Naive B cell (primary cell): ENCODE results near the gene EPHA1. TPM values are rescaled to one million over a fixed set of nuclear protein-coding genes. Genes with fewer than 3 reads are reported as not detected.

ENCODE experiments used
- ATAC-seq, 2 donors: fragments of 150-1000 bp; cut with Tn5 transposase; 2 replicates each; pipeline ENCODE4 v1.10.0; 2021; ENCODE audit warnings: low read depth in 2 of 2, mild to moderate bottlenecking in 2 of 2, moderate library complexity in 2 of 2
- DNase-seq: peaks from one replicate; pipeline ENCODE4 v3.0.0; 2022
- H3K27ac Mint-ChIP-seq, 6 donors: one replicate each; pipeline ENCODE4 v1.8.0; 2020 to 2022; ENCODE audit warnings: mild to moderate bottlenecking in 6 of 6, mixed read lengths in 6 of 6, moderate library complexity in 5 of 6, inconsistent platforms in 2 of 6
- H3K27me3 Mint-ChIP-seq, 3 donors: one replicate each; pipeline ENCODE4 v1.8.0; 2021 to 2022; ENCODE audit warnings: mixed read lengths in 3 of 3, mild to moderate bottlenecking in 1 of 3
- H3K36me3 Mint-ChIP-seq, 2 donors: one replicate each; pipeline ENCODE4 v1.8.0; 2020 to 2022; ENCODE audit warnings: mixed read lengths in 2 of 2, inconsistent platforms in 1 of 2, mild to moderate bottlenecking in 1 of 2
- H3K4me1 Mint-ChIP-seq, 3 donors: one replicate each; pipeline ENCODE4 v1.8.0; 2020 to 2022; ENCODE audit warnings: mixed read lengths in 3 of 3, inconsistent platforms in 1 of 3, mild to moderate bottlenecking in 1 of 3, moderate library complexity in 1 of 3
- H3K4me3 Mint-ChIP-seq, 8 donors: one replicate each; pipeline ENCODE4 v1.8.0; 2020 to 2022; ENCODE audit warnings: mild to moderate bottlenecking in 8 of 8, mixed read lengths in 8 of 8, moderate library complexity in 8 of 8, inconsistent platforms in 2 of 8
- H3K9me3 Mint-ChIP-seq, 7 donors: one replicate each; pipeline ENCODE4 v1.8.0; 2020 to 2022; ENCODE audit warnings: mixed read lengths in 7 of 7, mild to moderate bottlenecking in 5 of 7, inconsistent platforms in 2 of 7, moderate library complexity in 1 of 7
- polyA plus RNA-seq, 6 donors: library from polyadenylated mRNA; unstranded; fragments of 300-500 nt; fragmentation: Illumina TruSeq; gene quantifications; one replicate each; pipeline ENCODE4 v1.2.3, GENCODE V29; 2021; ENCODE audit warnings: low read depth in 6 of 6

The EPHA1 gene
- polyA plus RNA-seq, 6 donors from 2014 or later, result 0.06 TPM; not detected in 5

DNA sequence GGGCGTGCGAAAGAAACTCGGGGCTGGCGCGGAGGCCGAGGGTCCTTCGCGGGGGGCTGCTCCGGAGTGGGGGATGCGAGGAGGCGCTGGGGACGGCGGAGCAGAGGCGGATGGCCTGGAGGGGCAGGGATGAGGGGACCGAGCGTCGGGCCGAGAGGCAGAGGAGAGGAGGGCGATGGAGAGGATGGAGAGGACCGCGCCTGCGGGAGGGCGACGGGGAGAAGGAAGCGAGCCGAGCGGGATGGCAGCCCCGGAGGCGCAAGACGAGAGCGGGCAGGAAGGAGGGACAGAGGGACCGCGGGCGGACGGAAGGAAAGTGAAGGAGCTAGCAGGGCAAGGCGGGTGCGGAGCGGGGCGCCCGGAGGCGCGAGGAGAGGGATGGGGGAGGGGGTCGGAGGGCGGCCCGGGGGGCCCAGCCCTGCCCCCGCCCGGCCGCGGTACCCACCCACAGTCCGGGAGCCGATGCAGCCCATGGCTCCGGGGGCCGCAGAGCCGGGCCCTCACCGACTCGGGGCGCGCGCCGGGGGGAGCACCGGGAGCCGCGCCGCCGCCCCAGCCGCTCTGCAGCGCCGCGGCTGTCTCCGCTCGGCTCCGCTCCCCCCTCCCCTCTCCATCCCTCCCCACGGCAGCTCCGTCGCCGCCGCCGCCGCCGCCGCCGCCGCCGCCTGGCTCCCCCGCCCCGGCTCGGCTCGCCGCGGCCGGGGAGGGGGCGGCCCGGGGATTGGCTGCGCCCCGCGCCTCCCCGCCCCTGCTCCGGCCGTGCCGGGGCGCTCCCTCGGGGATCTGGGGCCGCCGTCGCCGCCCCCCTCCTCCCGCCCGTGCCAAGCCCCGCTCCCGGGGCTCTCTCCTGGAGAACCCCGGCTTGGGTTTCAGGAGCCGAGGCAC is 46.3 kb downstream of the EPHA1 start, which contains the start of gene FAM131B:
TSS of gene FAM131B (minus strand) at position 583 of the 885 bp plus-strand sequence. CDS start at position 473, 110 bp downstream.
- peaks cover 56 to 79% (median 73%) of the 10 kb centered on the region in 3 donors for H3K27me3 Mint-ChIP-seq
- no peaks in the 10 kb centered on the region for H3K9me3 Mint-ChIP-seq
- peaks cover 0 to 12% of the 10 kb centered on the region in 2 donors for H3K36me3 Mint-ChIP-seq
- peak within 1 kb of the TSS; percentile 64 to 90 (median 84) for H3K4me3 Mint-ChIP-seq
- ATAC-seq (peak; percentile 63 to 67), DNase-seq (no peak)
- peak within 1 kb of the TSS in 1 of 6 donors; percentile 69 for H3K27ac Mint-ChIP-seq
- H3K4me1 Mint-ChIP-seq, result peaks cover 0 to 19% (median 17%) of the 10 kb centered on the region in 3 donors

DNA sequence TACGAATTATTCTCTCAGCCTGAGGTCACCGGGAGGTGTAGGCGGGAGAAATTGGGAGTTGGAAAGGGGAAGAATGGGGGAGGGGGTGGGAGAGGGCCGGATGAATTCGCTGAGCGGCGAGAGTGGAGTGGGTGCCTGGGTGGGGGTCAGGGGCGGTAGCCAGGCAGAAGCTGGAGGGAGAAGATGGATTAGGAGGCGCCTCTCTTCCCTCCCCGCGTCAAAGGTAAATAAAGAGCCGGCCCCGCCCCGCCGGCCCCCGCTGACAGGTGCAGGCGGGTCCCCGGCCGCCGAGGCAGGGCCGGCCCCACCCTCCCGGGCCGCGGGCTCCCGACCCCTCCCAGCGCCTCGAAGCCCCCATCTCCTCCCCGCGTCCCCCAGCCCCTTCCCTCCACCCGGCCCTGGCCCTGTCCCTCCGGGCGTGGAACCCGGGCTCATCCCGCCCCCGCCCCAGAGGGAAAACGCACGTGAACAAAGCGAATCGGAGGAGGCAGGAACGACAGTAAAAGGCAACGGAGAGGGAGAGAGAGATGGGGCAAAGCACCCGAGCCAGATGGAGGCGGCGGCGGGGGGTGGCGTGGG is 47.0 kb downstream of the EPHA1 start:
- Mint-ChIP-seq H3K4me1 (peaks cover 0 to 19% (median 17%) of the 10 kb centered on the region in 3 donors), H3K9me3 (no peaks in the 10 kb centered on the region), H3K36me3 (peaks cover 0 to 12% of the 10 kb centered on the region in 2 donors), H3K27me3 (peaks cover 54 to 71% (median 66%) of the 10 kb centered on the region in 3 donors), H3K4me3 (peak overlapping the region in 6 of 8 donors; percentile 67 to 90 (median 84)), H3K27ac (no peak overlapping the region)
- DNase-seq (no peak), ATAC-seq (peak in 1 of 2 donors; percentile 29)

DNA sequence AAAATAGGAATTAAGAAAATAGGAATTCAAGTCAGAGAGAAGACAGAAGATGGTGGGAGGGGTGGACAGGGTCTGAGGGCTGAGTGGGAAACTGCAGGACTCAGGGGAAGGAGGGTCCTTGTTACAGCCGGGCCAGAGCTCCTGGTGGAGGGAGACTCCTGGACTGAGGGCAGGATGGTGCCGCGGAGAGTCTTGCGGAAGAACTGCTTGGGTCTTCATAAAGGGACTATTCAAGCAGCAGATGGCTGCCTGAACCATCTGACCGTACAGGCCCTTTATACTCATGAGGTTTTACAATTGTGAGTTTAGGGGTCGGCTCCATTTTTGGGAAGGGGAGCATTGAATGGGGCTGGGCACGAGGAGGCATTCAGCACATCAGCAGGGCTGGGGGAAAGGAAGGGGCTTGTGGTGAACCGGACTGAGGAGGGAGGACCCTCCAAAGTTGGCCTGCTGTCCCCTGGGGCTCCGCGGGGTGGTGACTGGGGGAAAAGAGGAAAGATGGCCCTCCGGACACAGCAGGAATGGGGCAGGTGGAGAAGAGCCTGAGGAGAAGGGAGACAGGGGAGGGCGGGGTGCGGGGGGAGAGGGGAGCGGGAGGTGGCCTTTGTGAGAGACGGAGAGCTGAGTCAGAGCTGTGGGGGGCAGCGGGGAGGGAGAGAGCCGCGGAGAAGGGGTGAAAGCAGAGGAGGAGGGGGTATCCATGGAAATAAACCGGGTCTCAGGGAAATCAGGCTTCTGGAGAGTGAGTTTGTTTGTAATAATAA is 47.7 kb downstream of the EPHA1 start:
- H3K27ac Mint-ChIP-seq, result no peak overlapping the region
- no peaks in the 10 kb centered on the region for H3K9me3 Mint-ChIP-seq
- peaks cover 50 to 66% (median 62%) of the 10 kb centered on the region in 3 donors for H3K27me3 Mint-ChIP-seq
- peaks cover 0 to 12% of the 10 kb centered on the region in 2 donors for H3K36me3 Mint-ChIP-seq
- ATAC-seq (no peak), DNase-seq (no peak)
- H3K4me3 Mint-ChIP-seq, result peak overlapping the region; percentile 35 to 88 (median 69)
- peaks cover 0 to 19% (median 17%) of the 10 kb centered on the region in 3 donors for H3K4me1 Mint-ChIP-seq

DNA sequence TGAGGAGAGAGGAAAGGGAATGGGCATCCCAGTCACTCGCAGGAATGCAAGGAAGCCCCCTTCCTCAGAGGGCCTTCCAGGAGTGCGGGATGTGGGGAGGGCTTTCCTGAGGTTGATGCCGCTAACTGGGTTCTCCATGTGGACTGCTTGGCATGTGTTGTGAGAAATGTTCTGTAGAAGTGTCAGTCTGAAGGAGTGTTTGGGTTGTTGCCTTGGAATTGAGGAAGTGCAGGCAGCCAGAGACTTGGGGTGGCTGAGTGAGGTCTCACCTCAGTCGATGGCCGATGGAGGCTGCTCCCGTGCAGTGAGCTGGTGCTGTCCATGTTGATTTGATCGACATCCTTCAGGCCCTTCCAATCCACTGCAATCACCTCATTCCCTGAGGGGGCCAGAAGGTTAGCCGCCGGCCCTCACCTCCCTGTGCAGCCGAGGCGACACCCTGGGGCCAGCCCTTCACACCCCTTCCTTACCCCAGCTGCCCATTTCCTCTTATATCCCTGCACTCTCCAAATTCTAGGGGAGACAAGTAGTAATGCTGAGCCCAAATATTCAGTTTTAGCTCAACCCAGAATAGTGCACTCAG is 48.8 kb downstream of the EPHA1 start:
- ATAC-seq (peak in 1 of 2 donors; percentile 34), DNase-seq (no peak)
- Mint-ChIP-seq H3K4me1 (peaks cover 0 to 19% (median 17%) of the 10 kb centered on the region in 3 donors), H3K4me3 (peak overlapping the region in 3 of 8 donors; percentile 21 to 76 (median 38)), H3K27ac (no peak overlapping the region), H3K27me3 (peaks cover 42 to 66% (median 60%) of the 10 kb centered on the region in 3 donors), H3K9me3 (peaks cover 0 to 3% (median 0%) of the 10 kb centered on the region in 7 donors), H3K36me3 (peaks cover 0 to 12% of the 10 kb centered on the region in 2 donors)

DNA sequence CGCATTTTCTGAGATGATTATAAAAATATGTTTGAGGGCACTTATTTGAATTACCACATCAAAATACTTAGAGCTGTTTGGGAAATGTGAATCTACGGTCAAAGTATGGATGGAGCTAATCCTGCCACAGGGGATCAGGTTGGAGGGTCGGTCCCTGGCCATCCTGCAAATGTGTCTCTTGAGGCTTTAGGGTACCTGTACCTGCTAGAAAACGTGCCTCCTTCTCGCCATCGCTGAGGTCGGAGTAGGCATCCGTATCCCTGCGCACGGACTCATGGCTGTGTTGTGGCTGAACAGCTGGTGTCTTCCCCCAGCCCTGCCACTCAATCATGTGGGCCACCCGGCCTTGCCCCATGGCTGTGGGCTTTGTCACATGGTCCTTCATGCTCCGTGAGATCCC is 50.0 kb downstream of the EPHA1 start:
- H3K9me3 Mint-ChIP-seq, result peaks cover 0 to 4% (median 0%) of the 10 kb centered on the region in 7 donors
- no peak for DNase-seq
- H3K36me3 Mint-ChIP-seq, result peaks cover 0 to 12% of the 10 kb centered on the region in 2 donors
- peaks cover 0 to 25% (median 17%) of the 10 kb centered on the region in 3 donors for H3K4me1 Mint-ChIP-seq
- H3K4me3 Mint-ChIP-seq, result no peak overlapping the region
- H3K27me3 Mint-ChIP-seq, result peaks cover 30 to 66% (median 60%) of the 10 kb centered on the region in 3 donors
- peak overlapping the region in 1 of 6 donors; percentile 44 for H3K27ac Mint-ChIP-seq
- no peak for ATAC-seq

DNA sequence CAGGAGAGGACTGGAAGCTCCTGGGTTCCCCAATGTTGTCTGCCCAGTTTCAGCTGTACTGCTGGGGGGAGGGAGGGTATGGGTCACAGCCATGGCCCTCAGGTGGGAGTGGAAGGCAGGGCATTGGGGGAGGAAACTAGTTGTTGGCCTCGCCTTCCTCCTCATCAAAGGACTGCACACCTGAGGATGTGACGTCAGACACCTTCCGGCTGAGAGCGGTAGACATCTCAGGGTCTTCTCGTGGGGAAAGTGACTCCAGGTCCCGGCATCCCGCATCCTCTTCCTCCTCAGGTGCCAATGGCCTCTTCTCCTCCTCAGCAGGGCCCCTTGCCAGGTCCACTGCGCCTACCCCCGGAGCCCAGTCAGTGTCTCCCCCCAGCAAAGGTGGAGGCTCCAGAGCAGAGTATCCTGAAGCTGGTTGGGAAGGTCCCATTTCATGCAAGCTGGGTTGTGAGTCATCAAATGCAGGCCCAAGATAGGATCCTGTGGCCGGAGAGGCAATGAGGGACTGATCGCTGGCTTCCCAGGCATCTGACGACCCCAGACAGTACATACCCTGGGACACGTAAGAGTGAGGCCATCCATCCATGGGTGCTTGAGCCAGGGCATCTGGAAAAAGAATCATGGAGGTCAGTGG is 52.1 kb downstream of the EPHA1 start:
- peaks cover 0 to 21% (median 6%) of the 10 kb centered on the region in 3 donors for H3K4me1 Mint-ChIP-seq
- H3K9me3 Mint-ChIP-seq, result peaks cover 0 to 4% (median 0%) of the 10 kb centered on the region in 7 donors
- no peak overlapping the region for H3K27ac Mint-ChIP-seq
- H3K27me3 Mint-ChIP-seq, result peaks cover 23 to 71% (median 63%) of the 10 kb centered on the region in 3 donors
- no peak for DNase-seq
- peaks cover 0 to 12% of the 10 kb centered on the region in 2 donors for H3K36me3 Mint-ChIP-seq
- ATAC-seq, result no peak
- H3K4me3 Mint-ChIP-seq, result peak overlapping the region in 1 of 8 donors; percentile 61

DNA sequence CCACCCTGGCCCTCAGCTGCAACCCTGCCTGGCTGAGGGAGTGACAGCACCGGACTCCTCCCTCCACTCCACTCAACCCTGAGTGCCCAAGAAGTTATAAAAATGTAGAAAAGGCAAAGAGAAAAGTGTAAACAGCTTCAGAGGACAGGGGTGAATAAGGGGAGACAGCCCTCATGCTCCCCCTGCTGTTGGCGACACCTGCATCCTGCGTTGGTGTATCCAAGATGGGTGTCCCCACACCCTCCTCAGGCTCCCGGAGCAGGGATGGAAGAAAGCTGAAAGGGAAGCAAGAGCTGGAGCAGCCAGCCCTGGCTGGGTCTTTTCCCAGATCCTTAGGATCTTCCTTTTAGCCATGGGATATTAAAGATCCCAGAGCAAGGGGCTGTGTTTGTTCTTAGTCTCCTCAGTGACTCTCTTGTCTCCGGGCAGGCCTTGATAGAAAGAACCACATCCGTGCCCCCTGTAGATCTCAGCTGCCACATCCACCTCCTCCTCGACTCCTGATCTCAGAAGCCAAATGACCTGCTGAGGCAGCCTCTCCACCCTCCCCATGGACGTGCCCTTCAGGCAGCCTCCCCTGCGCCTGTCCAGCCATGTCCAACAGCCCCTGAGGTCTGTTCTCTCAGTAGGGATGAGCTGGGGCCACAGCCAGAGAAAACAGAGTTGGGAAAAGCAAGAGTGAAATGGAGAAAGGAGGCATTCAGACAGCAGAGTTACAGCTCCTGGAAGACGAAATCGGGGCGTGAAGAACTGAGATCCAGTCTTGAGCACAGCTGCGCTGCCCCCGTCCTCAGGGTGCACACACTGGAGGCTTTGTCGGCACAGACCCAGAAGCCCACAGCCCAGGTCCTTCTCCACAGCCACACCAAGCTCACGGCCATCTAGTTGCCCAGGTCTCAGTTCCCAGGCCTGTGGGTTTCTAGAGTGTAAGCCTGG is 52.9 kb downstream of the EPHA1 start:
- H3K27me3 Mint-ChIP-seq, result peaks cover 21 to 69% (median 61%) of the 10 kb centered on the region in 3 donors
- no peak overlapping the region for H3K4me3 Mint-ChIP-seq
- H3K27ac Mint-ChIP-seq, result no peak overlapping the region

DNA sequence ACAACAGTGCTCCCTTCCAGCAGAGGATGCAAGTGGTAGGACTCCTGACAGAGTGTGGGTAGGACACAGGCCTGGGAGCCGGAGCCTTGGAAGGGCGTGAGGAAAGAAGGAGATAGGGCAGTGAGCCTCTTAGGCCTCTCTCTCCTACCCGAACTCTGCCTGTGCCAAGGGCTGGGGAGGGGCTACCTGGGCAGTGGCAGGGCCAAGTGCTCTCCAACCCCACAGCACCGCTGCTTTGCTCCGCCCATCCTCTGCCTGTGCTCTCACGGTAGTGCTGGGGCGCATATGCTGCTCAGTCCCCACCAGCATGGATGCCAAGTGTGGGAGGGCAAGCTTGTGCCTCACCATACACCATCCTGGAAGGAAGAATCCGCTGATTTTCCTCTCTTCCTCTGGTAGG is 53.7 kb downstream of the EPHA1 start:
- Mint-ChIP-seq H3K4me3 (no peak overlapping the region), H3K9me3 (peaks cover 0 to 4% (median 0%) of the 10 kb centered on the region in 7 donors), H3K36me3 (no peaks in the 10 kb centered on the region), H3K4me1 (peaks cover 0 to 10% (median 0%) of the 10 kb centered on the region in 3 donors), H3K27ac (no peak overlapping the region), H3K27me3 (peaks cover 14 to 65% (median 55%) of the 10 kb centered on the region in 3 donors)
- DNase-seq (no peak), ATAC-seq (no peak)

More for the DNA sequence above, 52.9 kb downstream of the EPHA1 start:
- no peak for DNase-seq
- ATAC-seq, result no peak
- H3K36me3 Mint-ChIP-seq, result peaks cover 0 to 7% of the 10 kb centered on the region in 2 donors
- peaks cover 0 to 4% (median 0%) of the 10 kb centered on the region in 7 donors for H3K9me3 Mint-ChIP-seq
- peaks cover 0 to 14% (median 3%) of the 10 kb centered on the region in 3 donors for H3K4me1 Mint-ChIP-seq

DNA sequence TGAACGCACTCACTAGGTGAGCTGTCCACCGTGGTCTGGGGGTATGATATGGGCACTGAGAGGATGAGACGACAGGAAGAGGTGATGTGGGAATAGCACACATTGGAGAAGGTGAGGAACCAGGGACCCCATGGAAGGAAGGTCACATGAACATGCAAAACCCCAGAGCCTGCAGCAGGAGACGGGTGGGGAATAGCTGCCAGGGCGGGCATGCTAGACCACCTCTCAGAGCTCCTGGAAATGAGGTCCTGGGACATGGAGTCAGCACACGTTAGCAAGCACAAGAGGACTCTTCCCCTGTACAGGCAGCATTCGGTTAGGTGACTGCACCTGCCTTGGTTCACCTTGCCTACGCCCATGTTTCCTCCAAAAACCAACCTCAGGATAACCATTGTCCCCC is 54.3 kb downstream of the EPHA1 start:
- Mint-ChIP-seq H3K27me3 (peaks cover 13 to 65% (median 54%) of the 10 kb centered on the region in 3 donors), H3K9me3 (peaks cover 0 to 4% (median 0%) of the 10 kb centered on the region in 7 donors), H3K4me1 (peaks cover 0 to 10% (median 0%) of the 10 kb centered on the region in 3 donors), H3K4me3 (no peak overlapping the region), H3K36me3 (no peaks in the 10 kb centered on the region), H3K27ac (no peak overlapping the region)
- DNase-seq, result no peak
- ATAC-seq, result no peak

DNA sequence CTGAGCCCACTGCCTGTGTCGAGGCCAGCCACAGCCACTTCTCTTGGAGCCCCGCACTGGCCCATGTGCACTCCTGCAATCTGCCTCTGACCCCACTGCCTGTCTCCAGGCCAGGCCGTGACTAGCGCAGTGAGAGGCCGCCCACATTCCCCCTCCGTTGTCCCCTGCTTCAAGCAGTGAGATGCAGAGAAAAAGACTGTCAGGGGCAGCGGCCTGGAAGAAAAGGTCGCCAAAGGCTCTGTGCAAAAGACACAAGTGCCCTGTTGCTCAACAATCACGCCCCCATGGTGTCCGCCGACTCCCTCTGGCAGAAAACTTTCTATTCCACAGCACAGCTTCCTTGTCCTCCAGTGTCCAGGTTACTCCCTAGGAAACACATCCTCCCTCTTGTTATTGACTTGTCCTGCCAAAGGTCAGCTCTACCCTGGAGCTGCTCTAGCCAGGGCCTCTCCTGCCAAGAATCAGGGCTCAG is 56.1 kb downstream of the EPHA1 start:
- H3K27me3 Mint-ChIP-seq, result peaks cover 12 to 72% (median 55%) of the 10 kb centered on the region in 3 donors
- peaks cover 0 to 10% (median 0%) of the 10 kb centered on the region in 3 donors for H3K4me1 Mint-ChIP-seq
- peaks cover 0 to 4% (median 0%) of the 10 kb centered on the region in 7 donors for H3K9me3 Mint-ChIP-seq
- DNase-seq (no peak), ATAC-seq (no peak)
- H3K36me3 Mint-ChIP-seq, result no peaks in the 10 kb centered on the region
- H3K27ac Mint-ChIP-seq, result no peak overlapping the region
- no peak overlapping the region for H3K4me3 Mint-ChIP-seq

DNA sequence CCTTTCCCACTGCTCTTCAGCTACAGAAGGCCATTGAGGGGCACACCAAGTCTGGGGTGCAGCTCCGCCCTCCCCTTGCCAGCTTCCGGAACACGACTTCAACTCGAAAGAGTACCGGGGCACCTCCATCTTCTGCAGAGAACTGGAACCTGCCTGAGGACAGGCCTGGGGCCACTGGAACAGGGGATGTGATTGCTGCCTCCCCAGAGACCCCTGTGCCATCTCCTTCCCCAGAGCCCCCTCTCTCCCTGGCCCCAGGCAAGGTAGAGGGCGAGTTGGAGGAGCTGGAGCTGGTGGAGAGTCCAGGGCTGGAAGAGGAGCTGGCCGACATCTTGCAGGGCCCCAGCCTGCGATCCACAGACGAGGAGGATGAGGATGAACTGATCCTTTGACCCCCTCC is 57.1 kb downstream of the EPHA1 start:
- DNase-seq (no peak), ATAC-seq (no peak)
- H3K4me1 Mint-ChIP-seq, result peaks cover 0 to 10% (median 0%) of the 10 kb centered on the region in 3 donors
- H3K27me3 Mint-ChIP-seq, result peaks cover 6 to 81% (median 63%) of the 10 kb centered on the region in 3 donors
- H3K4me3 Mint-ChIP-seq, result no peak overlapping the region
- no peaks in the 10 kb centered on the region for H3K36me3 Mint-ChIP-seq
- H3K9me3 Mint-ChIP-seq, result peaks cover 0 to 4% (median 0%) of the 10 kb centered on the region in 7 donors
- H3K27ac Mint-ChIP-seq, result peak overlapping the region in 1 of 6 donors; percentile 66
